ENCODE measurements around the gene RREB1. TPM values are rescaled to one million over a fixed set of nuclear protein-coding genes. Genes with fewer than 3 reads are reported as not detected.

RREB1 gene
- total and polyA plus RNA-seq, 2 experiments from 2014 or later, result 6.4 to 12.4 TPM

DNA sequence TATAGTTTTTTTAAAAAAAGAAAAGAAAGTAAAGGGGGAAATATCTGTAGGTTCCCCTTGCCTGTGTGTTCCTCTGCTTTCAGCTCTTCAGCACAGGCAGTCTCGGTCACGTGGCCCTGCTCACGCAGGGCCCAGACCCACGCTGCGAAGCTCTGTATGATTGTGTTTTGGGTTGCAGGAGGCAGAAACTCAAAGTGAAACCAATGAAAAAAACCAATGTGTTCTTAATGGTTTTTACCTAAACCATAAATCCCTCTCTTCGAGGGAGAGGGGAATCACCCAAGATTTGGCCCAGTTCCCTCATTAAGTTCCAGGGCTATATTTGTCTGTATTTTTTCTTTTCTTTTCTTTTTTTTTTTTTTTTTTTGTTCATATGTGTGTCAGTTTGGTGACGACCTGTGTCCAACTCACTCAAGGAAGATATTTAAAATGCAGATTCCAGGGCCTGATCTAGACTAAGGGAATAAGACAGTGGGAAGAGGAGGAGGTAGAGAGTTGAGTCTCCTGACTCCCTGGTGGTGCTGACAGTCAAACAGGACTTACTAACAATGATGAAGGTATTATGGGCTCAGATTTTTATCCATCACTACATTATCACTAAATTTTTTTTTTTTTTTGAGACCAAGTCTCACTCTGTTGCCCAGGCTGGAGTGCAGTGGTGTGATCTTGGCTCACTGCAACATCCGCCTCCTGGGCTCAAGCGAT lies 33.8 kb upstream of the RREB1 start:
- H3K9ac ChIP-seq, result no peak overlapping the region
- no peaks in the 10 kb centered on the region for H3K4me1 ChIP-seq (ENCODE audit: insufficient read depth)
- no peaks in the 10 kb centered on the region for H3K36me3 ChIP-seq (ENCODE audit: low read depth)
- H3K9me3 ChIP-seq (ENCODE audit: low read depth), result no peaks in the 10 kb centered on the region
- H4K20me1 ChIP-seq (ENCODE audit: insufficient read depth), result no peaks in the 10 kb centered on the region
- 85 to 88% methylated on average over 9 of the region's 9 CpGs for WGBS, 2 experiments (ENCODE audit: low coverage in 1 of 2, low lambda C conversion rate in 2 of 2, missing lambda C conversion rate in 2 of 2)
- no peak overlapping the region for H3K4me2 ChIP-seq (ENCODE audit: unreplicated experiment)
- H3K9me2 ChIP-seq (ENCODE audit: insufficient read depth), result no peaks in the 10 kb centered on the region
- no peak overlapping the region for H3K4me3 ChIP-seq
- TF ChIP-seq EZH2 (IDR thresholded peaks at IDR 0.05; ENCODE audit: insufficient read depth, poor library complexity, severe bottlenecking), result no peak
- TF ChIP-seq EZH2phosphoT487 (IDR thresholded peaks at IDR 0.05; ENCODE audit: insufficient read depth, low read depth), result no peak
- no peaks in the 10 kb centered on the region for H3K79me2 ChIP-seq (ENCODE audit: insufficient read depth)
- no peaks in the 10 kb centered on the region for H3K27me3 ChIP-seq (replicated peaks; ENCODE audit: insufficient read depth)
- no peak overlapping the region for H3K27ac ChIP-seq
- 0 out of 2 replicates have a peak overlapping the region, but pooled peaks have one; percentile 38 for H2AFZ ChIP-seq
- H3F3A ChIP-seq (ENCODE audit: insufficient read depth), result no peaks in the 10 kb centered on the region
- DNase-seq, result no peak
- in situ Hi-C loops (cut with MboI), result no loop called here

DNA sequence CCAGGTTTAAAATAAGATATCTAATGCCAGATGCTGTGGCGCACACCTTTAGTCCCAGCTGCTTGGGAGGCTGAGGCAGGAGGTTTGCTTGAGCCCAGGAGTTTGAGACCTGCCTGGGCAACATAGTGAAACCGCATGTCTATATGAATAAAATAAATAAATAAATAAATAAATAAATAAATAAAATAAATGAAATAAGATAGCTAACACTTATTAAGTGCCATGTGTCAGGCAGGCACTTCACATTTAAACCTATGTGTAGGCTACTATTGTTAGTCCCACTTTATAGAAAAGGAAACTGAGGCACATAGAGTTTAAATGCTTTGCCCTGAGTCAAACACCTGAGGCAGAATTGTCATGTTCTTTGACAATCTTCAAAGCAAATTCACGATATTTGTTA lies 32.9 kb upstream of the RREB1 start:
- H3F3A ChIP-seq (ENCODE audit: insufficient read depth), result no peaks in the 10 kb centered on the region
- H2AFZ ChIP-seq, result no peak overlapping the region
- H3K79me2 ChIP-seq (ENCODE audit: insufficient read depth), result no peaks in the 10 kb centered on the region
- no peak overlapping the region for H3K27ac ChIP-seq
- no peak overlapping the region for H3K4me3 ChIP-seq
- no peaks in the 10 kb centered on the region for H3K4me1 ChIP-seq (ENCODE audit: insufficient read depth)
- WGBS, 2 experiments (ENCODE audit: low coverage in 1 of 2, low lambda C conversion rate in 2 of 2, missing lambda C conversion rate in 2 of 2), result 92 to 94% methylated on average over 3 of the region's 3 CpGs
- no peak for DNase-seq
- no peaks in the 10 kb centered on the region for H4K20me1 ChIP-seq (ENCODE audit: insufficient read depth)
- no peaks in the 10 kb centered on the region for H3K27me3 ChIP-seq (replicated peaks; ENCODE audit: insufficient read depth)
- no peaks in the 10 kb centered on the region for H3K36me3 ChIP-seq (ENCODE audit: low read depth)
- H3K9me3 ChIP-seq (ENCODE audit: low read depth), result no peaks in the 10 kb centered on the region
- no peak overlapping the region for H3K4me2 ChIP-seq (ENCODE audit: unreplicated experiment)
- no peak for TF ChIP-seq EZH2phosphoT487 (IDR thresholded peaks at IDR 0.05; ENCODE audit: insufficient read depth, low read depth)
- no peak for TF ChIP-seq EZH2 (IDR thresholded peaks at IDR 0.05; ENCODE audit: insufficient read depth, poor library complexity, severe bottlenecking)
- H3K9ac ChIP-seq, result no peak overlapping the region
- H3K9me2 ChIP-seq (ENCODE audit: insufficient read depth), result no peaks in the 10 kb centered on the region
- in situ Hi-C loops (cut with MboI), result no loop called here

DNA sequence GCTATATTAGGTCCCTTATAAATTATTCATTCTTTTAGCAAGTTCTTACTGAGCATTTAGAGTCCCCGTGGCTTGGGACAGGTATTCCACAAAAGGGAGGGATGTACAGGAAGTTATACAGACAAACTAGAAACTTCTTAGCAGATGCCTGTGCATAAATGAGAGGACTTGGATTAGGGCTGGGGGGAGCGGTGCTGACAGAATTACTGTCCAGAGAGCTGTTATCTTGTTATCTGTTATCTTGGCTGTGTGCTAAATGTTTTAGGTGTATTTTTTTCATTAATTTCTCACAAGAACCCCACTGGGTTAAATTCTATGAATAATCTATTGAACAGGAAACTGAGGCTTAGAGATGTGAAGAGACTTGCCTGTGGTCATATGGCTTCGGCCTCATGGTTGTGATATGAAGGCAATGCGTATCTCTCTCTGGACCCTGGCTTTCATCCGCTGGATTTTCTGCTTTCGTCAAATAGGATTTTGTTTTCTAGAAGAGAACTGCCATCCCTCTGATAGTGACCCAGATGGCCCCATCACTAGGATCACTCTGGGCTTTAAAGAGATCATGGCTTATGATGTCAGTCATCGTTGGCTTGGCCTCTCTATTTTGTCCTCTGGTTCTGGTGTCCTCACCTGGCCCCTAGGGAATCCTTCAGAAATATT lies 32.3 kb upstream of the RREB1 start:
- H3K9ac ChIP-seq, result no peak overlapping the region
- TF ChIP-seq EZH2phosphoT487 (IDR thresholded peaks at IDR 0.05; ENCODE audit: insufficient read depth, low read depth) (no peak), EZH2 (IDR thresholded peaks at IDR 0.05; ENCODE audit: insufficient read depth, poor library complexity, severe bottlenecking) (no peak)
- H3K4me1 ChIP-seq (ENCODE audit: insufficient read depth), result no peaks in the 10 kb centered on the region
- no peaks in the 10 kb centered on the region for H3K9me3 ChIP-seq (ENCODE audit: low read depth)
- in situ Hi-C loops (cut with MboI), result no loop called here
- H3K9me2 ChIP-seq (ENCODE audit: insufficient read depth), result no peaks in the 10 kb centered on the region
- H3K4me3 ChIP-seq, result no peak overlapping the region
- 94 to 98% methylated on average over 7 of the region's 7 CpGs for WGBS, 2 experiments (ENCODE audit: low coverage in 1 of 2, low lambda C conversion rate in 2 of 2, missing lambda C conversion rate in 2 of 2)
- H3K27ac ChIP-seq, result no peak overlapping the region
- H3K27me3 ChIP-seq (replicated peaks; ENCODE audit: insufficient read depth), result no peaks in the 10 kb centered on the region
- no peak for DNase-seq
- H3F3A ChIP-seq (ENCODE audit: insufficient read depth), result no peaks in the 10 kb centered on the region
- no peak overlapping the region for H2AFZ ChIP-seq
- H3K36me3 ChIP-seq (ENCODE audit: low read depth), result no peaks in the 10 kb centered on the region
- no peaks in the 10 kb centered on the region for H3K79me2 ChIP-seq (ENCODE audit: insufficient read depth)
- H3K4me2 ChIP-seq (ENCODE audit: unreplicated experiment), result no peak overlapping the region
- no peaks in the 10 kb centered on the region for H4K20me1 ChIP-seq (ENCODE audit: insufficient read depth)

DNA sequence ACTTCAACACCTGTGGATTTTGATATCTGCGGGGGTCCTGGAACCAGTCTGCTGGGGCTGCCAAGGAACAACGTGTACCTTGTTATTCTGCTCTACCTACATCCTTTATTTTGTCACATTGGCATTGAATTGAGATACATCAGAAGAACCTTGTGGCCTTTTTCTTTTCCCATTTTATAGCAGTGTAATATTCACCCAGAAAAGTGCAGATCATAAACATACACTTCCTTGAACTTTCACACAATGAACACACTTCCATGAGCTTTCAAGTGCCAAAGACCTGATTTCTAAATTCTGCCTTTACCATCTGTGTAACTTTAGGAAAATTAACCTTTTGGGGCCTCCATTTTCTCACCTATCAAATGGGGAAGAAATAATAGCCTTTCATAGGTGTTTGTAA lies 29.9 kb upstream of the RREB1 start:
- no peaks in the 10 kb centered on the region for H4K20me1 ChIP-seq (ENCODE audit: insufficient read depth)

More for the DNA sequence above, 29.9 kb upstream of the RREB1 start:
- Histone ChIP-seq H3K9ac (no peak overlapping the region), H3K36me3 (ENCODE audit: low read depth) (no peaks in the 10 kb centered on the region), H3K4me2 (ENCODE audit: unreplicated experiment) (no peak overlapping the region), H3K27ac (no peak overlapping the region), H3K27me3 (replicated peaks; ENCODE audit: insufficient read depth) (no peaks in the 10 kb centered on the region), H3K9me3 (ENCODE audit: low read depth) (no peaks in the 10 kb centered on the region), H3K4me3 (no peak overlapping the region), H3K79me2 (ENCODE audit: insufficient read depth) (no peaks in the 10 kb centered on the region), H3K4me1 (ENCODE audit: insufficient read depth) (no peaks in the 10 kb centered on the region), H2AFZ (no peak overlapping the region), H3K9me2 (ENCODE audit: insufficient read depth) (no peaks in the 10 kb centered on the region), H3F3A (ENCODE audit: insufficient read depth) (no peaks in the 10 kb centered on the region)
- TF ChIP-seq EZH2phosphoT487 (IDR thresholded peaks at IDR 0.05; ENCODE audit: insufficient read depth, low read depth) (no peak), EZH2 (IDR thresholded peaks at IDR 0.05; ENCODE audit: insufficient read depth, poor library complexity, severe bottlenecking) (no peak)
- in situ Hi-C loops (cut with MboI), result no loop called here
- DNase-seq, result no peak
- whole genome bisulfite sequencing, 2 experiments (ENCODE audit: low coverage in 1 of 2, low lambda C conversion rate in 2 of 2, missing lambda C conversion rate in 2 of 2), result 79 to 84% methylated on average over 2 of the region's 2 CpGs
